Neuron (in vitro differentiated cells): Measurements from ENCODE around the gene CRYBA1.
"Not testable (repeated sequence)": the region's sequence is repeated elsewhere in the genome, so short reads cannot be mapped to it uniquely, and the experiment has no call there.

Source experiments
- H2AFZ ChIP-seq: one replicate; pipeline ENCODE4 v1.6.1; 2013; ENCODE audit warnings: low read depth, mild to moderate bottlenecking, inconsistent platforms, low read length, moderate library complexity
- H3K27me3 ChIP-seq: one replicate; pipeline ENCODE4 v1.6.1; 2013; ENCODE audit warnings: low read length; ENCODE audit not compliant: insufficient read depth
- H3K36me3 ChIP-seq: one replicate; pipeline ENCODE4 v1.6.1; 2013; ENCODE audit warnings: low read length; ENCODE audit not compliant: insufficient read depth
- H3K4me1 ChIP-seq: one replicate; pipeline ENCODE4 v1.6.1; 2013; ENCODE audit warnings: low read length; ENCODE audit not compliant: insufficient read depth
- H3K4me3 ChIP-seq: 2 replicates; pipeline ENCODE4 v1.5.1; 2013; ENCODE audit warnings: mild to moderate bottlenecking, low read length, moderate library complexity
- H3K9me3 ChIP-seq: one replicate; pipeline ENCODE4 v1.6.1; 2013; ENCODE audit warnings: low read length

The CRYBA1 gene, protein sequence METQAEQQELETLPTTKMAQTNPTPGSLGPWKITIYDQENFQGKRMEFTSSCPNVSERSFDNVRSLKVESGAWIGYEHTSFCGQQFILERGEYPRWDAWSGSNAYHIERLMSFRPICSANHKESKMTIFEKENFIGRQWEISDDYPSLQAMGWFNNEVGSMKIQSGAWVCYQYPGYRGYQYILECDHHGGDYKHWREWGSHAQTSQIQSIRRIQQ

DNA sequence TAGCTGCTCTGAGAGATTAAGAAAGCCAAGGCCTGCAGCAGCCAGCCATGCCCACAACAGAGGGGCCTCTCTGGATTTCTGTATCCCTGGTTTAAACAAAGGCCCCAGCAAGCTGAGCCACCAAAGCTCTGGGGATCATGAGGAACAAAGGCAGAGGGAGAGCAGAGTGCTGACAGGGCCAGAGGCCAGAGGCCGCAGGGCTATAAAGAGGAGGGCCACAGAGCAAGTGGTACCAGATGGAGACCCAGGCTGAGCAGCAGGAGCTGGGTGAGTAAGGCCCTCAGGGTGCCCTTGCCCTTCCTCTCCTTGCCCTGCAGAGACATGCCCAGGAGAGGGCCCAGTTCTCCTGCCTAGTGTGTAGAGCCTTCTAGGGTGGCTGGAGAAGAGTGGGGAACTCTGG lies at the start of gene CRYBA1:
CRYBA1 (plus strand) TSS at position 232 of the 400 bp plus-strand sequence; CDS start at position 237, 5 bp downstream.
- Histone ChIP-seq H3K9me3 (no peaks in the 10 kb centered on the region), H3K4me1 (peaks cover 13% of the 10 kb centered on the region), H2AFZ (no peak within 1 kb of the TSS), H3K4me3 (no peak within 1 kb of the TSS), H3K36me3 (no peaks in the 10 kb centered on the region), H3K27me3 (no peaks in the 10 kb centered on the region)

DNA sequence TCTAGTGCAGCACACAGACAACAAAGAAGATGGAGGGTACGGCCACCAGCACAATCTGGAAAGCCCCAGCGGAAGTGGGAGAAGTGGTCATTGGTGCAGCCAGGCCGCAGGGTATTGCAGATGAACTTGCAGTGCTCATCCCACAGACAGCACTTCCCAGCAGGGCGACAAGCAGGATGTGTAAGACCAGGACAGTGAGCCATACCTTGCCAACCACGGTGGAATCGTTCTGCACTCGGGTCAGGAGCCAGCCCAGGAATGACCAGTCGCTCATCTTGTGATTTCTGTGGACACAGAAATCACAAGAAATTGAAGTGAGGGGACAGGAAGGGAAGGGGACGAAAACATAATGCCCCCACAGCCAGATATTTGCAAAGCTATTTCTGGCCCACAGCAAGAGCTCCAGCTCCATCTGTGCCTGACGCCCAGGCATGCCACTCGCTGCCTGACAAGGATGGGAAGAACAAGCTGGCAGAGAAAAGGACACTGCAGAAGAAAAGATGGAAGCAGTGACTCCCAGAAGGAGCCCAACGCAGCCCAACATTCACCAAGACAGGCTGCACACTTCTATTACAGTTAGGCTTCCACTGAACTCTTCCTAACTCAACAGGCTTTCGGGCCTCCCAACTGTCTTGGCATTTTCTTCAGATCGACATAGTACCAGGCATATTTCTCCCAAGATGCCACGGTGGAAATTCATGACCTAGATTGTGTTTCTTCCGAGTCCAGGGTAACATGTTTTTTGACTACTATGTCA lies 49.0 kb upstream of the CRYBA1 start:
- Histone ChIP-seq H3K36me3 (no peaks in the 10 kb centered on the region), H3K27me3 (no peaks in the 10 kb centered on the region), H3K4me1 (no peaks in the 10 kb centered on the region), H3K4me3 (no peak overlapping the region), H3K9me3 (peaks cover 2% of the 10 kb centered on the region), H2AFZ (no peak overlapping the region)

DNA sequence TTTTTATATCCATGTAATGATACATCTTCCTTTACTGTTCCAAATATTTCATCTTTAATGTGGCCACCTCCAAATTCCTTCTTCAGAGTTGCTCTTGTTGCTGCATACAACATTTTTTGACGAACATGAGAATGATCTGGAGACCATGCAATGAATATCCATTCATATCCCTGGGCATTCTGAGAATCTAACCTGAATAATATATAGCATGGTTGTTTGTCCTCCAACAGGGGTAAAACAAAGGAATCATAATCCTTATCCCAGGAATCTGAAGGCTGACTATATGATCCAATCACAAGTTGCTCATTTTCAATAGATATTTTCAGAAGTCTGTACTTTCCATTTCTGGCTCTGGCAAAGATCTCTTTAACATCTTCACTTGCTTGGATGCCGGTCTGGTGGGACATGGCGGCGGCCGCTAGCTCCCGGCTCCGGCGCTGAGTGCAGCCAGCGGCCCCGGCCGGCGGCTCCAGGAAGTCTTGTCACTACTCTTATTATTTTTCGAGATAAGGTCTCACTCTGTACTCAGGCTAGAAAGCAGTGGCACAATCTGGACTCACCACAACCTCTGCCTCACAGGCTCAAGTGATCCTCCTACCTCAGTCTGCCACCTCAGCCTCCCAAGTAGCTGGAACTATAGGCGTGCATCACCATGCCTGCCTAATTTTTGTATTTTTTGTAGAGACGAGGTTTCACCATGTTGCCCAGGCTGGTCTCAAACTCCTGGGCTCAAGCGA lies 42.4 kb upstream of the CRYBA1 start:
- H3K9me3 ChIP-seq, H3K27me3 ChIP-seq, H3K4me3 ChIP-seq, H3K4me1 ChIP-seq, H2AFZ ChIP-seq, H3K36me3 ChIP-seq: not testable (repeated sequence)

DNA sequence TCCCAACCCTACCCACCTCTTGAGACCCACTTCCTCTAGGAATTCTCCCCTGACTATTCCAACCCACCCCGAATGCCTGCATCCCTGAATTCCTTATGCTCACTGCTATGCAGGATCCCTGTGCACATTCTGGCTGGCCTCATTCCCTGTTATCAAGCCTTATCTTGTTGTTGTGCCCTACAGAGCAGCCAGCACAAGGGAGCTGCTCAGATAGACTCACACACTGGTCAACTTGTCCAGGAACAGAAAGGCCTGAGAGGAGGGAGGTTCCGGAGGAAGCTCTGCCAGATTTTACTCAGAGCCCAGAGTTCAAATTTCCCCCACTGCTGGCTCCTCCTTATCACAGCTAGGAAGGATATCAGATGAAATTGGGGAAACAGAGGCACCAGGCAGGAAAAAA lies 41.6 kb upstream of the CRYBA1 start:
- H3K36me3 ChIP-seq = no peaks in the 10 kb centered on the region
- H2AFZ ChIP-seq = no peak overlapping the region
- peaks cover 2% of the 10 kb centered on the region for H3K9me3 ChIP-seq
- H3K27me3 ChIP-seq = no peaks in the 10 kb centered on the region
- peaks cover 11% of the 10 kb centered on the region for H3K4me1 ChIP-seq
- no peak overlapping the region for H3K4me3 ChIP-seq

DNA sequence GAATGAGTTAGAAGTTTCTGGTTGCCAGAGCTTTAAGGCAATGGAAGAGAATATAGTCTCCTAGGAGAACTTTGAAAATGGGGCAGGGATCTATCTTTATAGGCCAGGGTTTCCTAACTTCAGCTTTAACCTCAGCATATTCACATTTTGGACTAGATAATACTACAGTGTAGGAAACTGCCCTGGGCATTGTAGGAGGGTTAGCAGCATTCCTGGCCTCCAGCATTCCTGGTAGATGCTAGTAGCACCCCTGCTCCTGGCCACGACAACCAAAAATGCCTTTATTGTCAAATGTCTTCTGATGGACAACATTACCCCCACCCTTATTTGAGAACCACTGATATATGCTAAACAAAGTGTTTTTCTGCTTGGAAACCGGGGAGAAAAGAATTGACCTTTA lies 38.7 kb upstream of the CRYBA1 start:
- no peak overlapping the region for H3K4me3 ChIP-seq
- no peaks in the 10 kb centered on the region for H3K9me3 ChIP-seq
- H3K27me3 ChIP-seq = no peaks in the 10 kb centered on the region
- H3K4me1 ChIP-seq = peaks cover 11% of the 10 kb centered on the region
- H2AFZ ChIP-seq = no peak overlapping the region
- H3K36me3 ChIP-seq = no peaks in the 10 kb centered on the region

DNA sequence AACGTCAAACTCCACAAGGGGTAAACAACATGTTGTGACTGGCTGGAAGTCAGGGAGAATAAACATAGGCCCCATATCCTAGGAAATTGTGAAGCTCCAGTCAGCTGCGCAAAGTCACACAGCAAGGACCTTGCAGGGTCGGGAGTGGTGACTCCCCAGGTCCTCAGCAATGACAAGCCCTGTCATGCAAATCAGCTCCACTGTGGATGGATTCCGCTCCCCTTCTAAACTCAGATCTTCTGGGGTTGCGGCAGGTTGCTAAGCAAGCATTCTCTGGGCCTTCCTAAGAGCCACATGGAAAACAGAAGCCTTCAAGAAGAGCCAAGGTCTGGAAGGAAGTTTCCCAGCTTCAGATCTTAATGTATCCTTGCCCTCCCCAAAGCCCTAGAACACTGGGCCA lies 37.6 kb upstream of the CRYBA1 start:
- H3K4me1 ChIP-seq = peaks cover 11% of the 10 kb centered on the region
- H3K9me3 ChIP-seq = no peaks in the 10 kb centered on the region
- no peak overlapping the region for H3K4me3 ChIP-seq
- no peaks in the 10 kb centered on the region for H3K27me3 ChIP-seq
- H2AFZ ChIP-seq = no peak overlapping the region
- H3K36me3 ChIP-seq = no peaks in the 10 kb centered on the region

DNA sequence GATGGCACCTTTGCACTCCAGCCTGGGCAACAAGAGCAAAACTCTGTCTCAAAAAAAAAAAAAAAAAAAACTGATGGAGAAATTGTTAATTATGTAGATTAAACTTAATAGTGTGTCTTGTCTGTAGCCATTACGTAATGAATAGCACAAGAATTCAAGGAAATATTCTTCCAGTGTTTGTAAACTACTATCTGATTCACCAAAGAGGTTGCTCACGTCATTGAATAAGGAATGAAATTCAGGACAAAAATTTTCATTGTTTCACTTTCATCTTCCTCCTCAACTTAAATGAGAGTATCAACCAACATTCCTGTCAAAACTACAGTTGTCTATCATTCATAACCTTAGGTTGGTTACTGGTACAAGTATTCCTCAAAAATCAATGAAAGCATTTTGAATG lies 35.8 kb upstream of the CRYBA1 start:
- Histone ChIP-seq H3K36me3 (no peaks in the 10 kb centered on the region), H3K4me1 (peaks cover 11% of the 10 kb centered on the region), H3K4me3 (no peak overlapping the region), H3K9me3 (no peaks in the 10 kb centered on the region), H2AFZ (no peak overlapping the region), H3K27me3 (no peaks in the 10 kb centered on the region)

DNA sequence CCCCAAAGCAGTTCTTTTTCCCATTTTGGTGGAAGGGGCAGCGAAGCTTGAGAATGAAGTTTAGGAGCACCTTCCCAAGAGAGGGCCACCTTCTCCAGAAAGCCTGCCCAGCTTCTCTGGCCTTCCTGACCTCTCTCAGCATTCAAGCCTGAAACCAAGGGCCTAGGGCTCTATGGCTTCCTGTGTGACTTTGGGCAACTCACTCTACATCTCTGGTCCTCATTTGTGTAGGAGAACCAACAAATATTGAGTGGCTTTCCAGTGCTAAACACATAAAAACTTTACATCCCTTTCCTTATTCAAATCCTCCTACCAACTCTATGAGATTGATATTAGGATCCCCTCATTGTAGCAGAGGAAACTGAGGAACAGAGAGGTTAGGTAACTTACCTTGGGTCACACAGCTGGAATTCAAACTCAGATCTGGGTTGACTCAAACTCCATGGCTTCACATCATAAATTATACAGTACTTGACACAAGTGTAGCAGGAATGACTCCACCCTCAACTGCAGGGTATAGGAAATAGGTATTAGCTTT lies 34.5 kb upstream of the CRYBA1 start:
- Histone ChIP-seq H2AFZ (no peak overlapping the region), H3K9me3 (no peaks in the 10 kb centered on the region), H3K4me3 (no peak overlapping the region), H3K36me3 (no peaks in the 10 kb centered on the region), H3K27me3 (no peaks in the 10 kb centered on the region), H3K4me1 (peaks cover 11% of the 10 kb centered on the region)

DNA sequence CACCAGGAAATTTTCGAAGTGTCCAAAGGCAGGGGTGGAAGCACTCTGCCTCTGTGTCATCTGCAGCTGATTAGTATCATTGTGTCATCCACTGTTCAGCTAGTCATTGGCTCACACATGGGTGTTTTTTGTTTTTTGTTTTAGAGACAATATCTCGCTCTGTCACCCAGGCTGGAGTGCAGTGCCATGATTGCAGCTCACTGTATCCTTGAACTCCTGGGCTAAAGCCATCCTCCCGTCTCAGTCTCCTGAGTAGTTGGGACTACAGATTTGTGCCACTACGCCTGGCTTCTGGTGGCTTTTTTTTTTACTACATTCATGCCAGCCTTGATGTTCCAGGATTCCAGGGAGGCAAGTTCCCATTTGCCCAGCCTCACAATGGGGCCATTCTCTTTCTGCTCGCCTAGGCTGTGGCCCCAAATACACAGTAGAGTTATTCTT lies 34.0 kb upstream of the CRYBA1 start:
- no peak overlapping the region for H3K4me3 ChIP-seq
- H3K9me3 ChIP-seq = no peaks in the 10 kb centered on the region
- H3K4me1 ChIP-seq = peaks cover 9% of the 10 kb centered on the region
- no peaks in the 10 kb centered on the region for H3K27me3 ChIP-seq
- H2AFZ ChIP-seq = no peak overlapping the region
- H3K36me3 ChIP-seq = no peaks in the 10 kb centered on the region

DNA sequence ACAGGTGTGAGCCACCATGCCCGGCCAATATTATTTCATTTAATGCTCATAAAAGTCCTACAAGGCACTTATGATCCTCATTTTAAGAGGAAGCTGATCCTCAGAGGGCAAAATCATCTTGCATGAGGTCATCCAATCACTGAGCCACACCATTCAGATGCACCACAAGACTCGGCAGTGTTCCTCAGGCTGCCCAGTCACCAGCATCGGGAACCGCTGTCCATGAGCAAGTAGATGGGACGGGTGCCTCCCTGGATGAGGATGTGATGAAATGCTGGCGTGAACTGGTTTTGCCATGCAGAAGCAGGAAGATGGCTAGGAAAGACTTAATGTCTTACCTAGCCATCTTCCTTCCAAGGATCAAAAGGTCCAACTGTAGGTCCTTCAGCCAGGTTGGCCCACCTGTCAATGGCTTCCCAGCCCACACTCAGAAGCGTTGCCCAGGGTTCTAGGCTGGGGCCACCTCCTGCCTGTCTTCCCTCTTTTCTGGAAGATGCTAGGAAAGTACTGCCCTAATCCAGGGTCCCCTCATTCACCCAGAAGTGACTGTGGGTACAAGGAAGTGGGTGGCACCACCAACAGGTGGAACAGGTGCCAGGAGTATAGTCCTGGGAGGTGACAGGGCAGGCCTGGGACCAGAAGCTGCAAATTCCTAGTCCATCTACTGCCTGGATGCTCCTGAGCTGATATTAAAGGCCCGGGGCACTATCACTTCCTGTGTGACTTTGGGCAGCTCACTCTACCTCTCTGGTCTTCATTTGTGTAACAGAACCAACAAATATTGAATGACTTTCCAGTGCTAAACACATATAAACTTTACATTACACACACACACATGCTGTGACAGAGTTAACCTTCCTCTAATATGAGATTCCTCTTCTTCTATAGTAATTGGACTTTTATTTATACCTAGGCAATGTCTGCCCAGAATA lies 32.2 kb upstream of the CRYBA1 start:
- Histone ChIP-seq H3K4me1 (peaks cover under 1% of the 10 kb centered on the region), H3K4me3 (no peak overlapping the region), H2AFZ (no peak overlapping the region), H3K9me3 (no peaks in the 10 kb centered on the region), H3K27me3 (no peaks in the 10 kb centered on the region), H3K36me3 (no peaks in the 10 kb centered on the region)

DNA sequence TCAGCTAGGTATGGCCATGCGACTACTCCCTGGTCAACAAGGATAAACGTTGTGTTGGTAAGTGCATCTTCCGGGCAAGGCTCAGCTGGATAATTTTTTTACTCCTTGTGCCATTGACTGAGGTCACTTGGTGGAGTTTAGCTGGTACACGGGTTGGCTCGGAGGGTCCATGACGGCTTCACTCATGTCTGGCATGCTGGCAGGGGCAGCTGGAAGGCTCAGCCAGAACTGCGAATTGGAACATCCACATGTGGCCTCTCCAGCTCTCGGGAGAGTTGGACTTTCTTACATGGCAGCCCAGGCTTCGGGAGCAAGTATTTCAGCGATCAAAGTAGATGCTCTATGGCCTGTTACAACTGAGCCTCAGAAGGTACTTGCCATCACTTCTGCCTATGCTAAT lies 31.5 kb upstream of the CRYBA1 start:
- Histone ChIP-seq H3K4me3 (no peak overlapping the region), H3K4me1 (peaks cover 5% of the 10 kb centered on the region), H2AFZ (no peak overlapping the region), H3K27me3 (no peaks in the 10 kb centered on the region), H3K36me3 (no peaks in the 10 kb centered on the region), H3K9me3 (no peaks in the 10 kb centered on the region)

DNA sequence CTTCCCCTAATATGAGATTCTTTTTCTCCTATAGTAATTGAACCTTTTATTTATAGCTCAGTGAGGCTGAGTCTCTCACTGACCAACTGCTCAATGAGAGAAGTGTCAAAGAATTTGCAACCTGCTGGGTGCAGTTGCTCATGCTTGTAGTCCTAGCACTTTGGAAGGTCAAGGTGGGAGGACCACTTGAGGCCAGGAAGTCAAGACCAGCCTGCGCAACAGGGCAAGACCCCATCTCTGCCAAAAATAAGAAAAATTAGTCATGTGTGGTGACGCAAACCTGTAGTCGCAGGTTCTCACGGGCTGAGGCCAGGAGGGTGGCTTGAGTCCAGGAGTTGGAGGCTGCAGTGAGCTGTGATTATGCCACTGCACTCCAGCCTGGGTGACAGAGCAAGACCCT lies 30.9 kb upstream of the CRYBA1 start:
- no peak overlapping the region for H3K4me3 ChIP-seq
- peaks cover 5% of the 10 kb centered on the region for H3K4me1 ChIP-seq
- H3K9me3 ChIP-seq = no peaks in the 10 kb centered on the region
- no peak overlapping the region for H2AFZ ChIP-seq
- no peaks in the 10 kb centered on the region for H3K27me3 ChIP-seq
- H3K36me3 ChIP-seq = no peaks in the 10 kb centered on the region
